IMR-90 (cell line): ENCODE measurements around the gene TK1.

Experiments used
- BHLHE40 ChIP-seq: fragments of 150-350 bp; IDR thresholded peaks from 2 replicates; pipeline ENCODE4 v1.6.1; 2016; ENCODE audit warnings: mild to moderate bottlenecking, low read depth, low read length
- CEBPB ChIP-seq: IDR thresholded peaks from 2 replicates; pipeline ENCODE4 v1.6.1; 2012; ENCODE audit warnings: low read depth, low read length, improper control_type of control experiment
- MXI1 ChIP-seq: IDR thresholded peaks from 2 replicates; pipeline ENCODE4 v1.6.1; 2012; ENCODE audit warnings: low read depth, mild to moderate bottlenecking, low read length, moderate library complexity, borderline replicate concordance
- NFE2L2 ChIP-seq: fragments of 150-350 bp; IDR thresholded peaks from 2 replicates; pipeline ENCODE4 v1.6.1; 2016; ENCODE audit warnings: low read depth, mild to moderate bottlenecking, low read length
- POLR2A ChIP-seq: IDR thresholded peaks from 2 replicates; pipeline ENCODE4 v1.6.1; 2012; ENCODE audit warnings: mild to moderate bottlenecking, low read depth, low read length
- RCOR1 ChIP-seq: IDR thresholded peaks from 2 replicates; pipeline ENCODE4 v1.6.1; 2012; ENCODE audit warnings: mild to moderate bottlenecking, low read length, improper control_type of control experiment; ENCODE audit not compliant: insufficient replicate concordance
- SMC3 ChIP-seq: fragments of 150-350 bp; IDR thresholded peaks from 2 replicates; pipeline ENCODE4 v1.6.1; 2016; ENCODE audit warnings: low read depth, mild to moderate bottlenecking, antibody characterized with exemption, low read length, moderate library complexity
- TF ChIP-seq, protein P1 (sequence below): conservative IDR thresholded peaks from 2 replicates; pipeline ENCODE4 v1.5.1; 2012; ENCODE audit warnings: mild to moderate bottlenecking, low read depth, low read length, improper control_type of control experiment
- TF ChIP-seq, protein P2 (sequence below): fragments of 150-350 bp; IDR thresholded peaks from 2 replicates; pipeline ENCODE4 v1.6.1; 2016; ENCODE audit warnings: low read depth, mild to moderate bottlenecking, low read length, moderate library complexity, borderline replicate concordance

DNA sequence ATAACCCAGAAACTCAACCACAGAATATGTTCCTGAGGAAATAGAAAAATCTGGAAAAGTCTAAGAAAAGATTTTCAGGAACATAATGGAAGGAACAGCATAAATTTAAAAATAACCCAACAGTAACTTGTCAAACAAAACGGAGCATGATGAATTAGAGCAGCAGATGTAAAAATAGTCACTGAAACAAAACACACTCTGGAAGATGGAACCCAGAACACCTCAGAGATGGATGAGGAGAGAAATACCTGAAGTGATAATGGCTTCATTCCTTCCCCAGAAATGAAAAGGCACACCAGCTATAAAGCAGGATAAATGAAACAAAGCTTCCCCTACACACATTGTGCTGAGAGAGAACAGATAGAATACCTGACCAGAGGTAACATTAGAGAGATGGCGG, 6.3 kb downstream of the TK1 start:
- TF ChIP-seq, protein P1, sequence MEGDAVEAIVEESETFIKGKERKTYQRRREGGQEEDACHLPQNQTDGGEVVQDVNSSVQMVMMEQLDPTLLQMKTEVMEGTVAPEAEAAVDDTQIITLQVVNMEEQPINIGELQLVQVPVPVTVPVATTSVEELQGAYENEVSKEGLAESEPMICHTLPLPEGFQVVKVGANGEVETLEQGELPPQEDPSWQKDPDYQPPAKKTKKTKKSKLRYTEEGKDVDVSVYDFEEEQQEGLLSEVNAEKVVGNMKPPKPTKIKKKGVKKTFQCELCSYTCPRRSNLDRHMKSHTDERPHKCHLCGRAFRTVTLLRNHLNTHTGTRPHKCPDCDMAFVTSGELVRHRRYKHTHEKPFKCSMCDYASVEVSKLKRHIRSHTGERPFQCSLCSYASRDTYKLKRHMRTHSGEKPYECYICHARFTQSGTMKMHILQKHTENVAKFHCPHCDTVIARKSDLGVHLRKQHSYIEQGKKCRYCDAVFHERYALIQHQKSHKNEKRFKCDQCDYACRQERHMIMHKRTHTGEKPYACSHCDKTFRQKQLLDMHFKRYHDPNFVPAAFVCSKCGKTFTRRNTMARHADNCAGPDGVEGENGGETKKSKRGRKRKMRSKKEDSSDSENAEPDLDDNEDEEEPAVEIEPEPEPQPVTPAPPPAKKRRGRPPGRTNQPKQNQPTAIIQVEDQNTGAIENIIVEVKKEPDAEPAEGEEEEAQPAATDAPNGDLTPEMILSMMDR = no peak
- TF ChIP-seq POLR2A = no peak
- TF ChIP-seq BHLHE40 = no peak
- TF ChIP-seq SMC3 = no peak
- no peak for TF ChIP-seq NFE2L2
- no peak for TF ChIP-seq MXI1
- TF ChIP-seq RCOR1 = no peak
- TF ChIP-seq, protein P2, sequence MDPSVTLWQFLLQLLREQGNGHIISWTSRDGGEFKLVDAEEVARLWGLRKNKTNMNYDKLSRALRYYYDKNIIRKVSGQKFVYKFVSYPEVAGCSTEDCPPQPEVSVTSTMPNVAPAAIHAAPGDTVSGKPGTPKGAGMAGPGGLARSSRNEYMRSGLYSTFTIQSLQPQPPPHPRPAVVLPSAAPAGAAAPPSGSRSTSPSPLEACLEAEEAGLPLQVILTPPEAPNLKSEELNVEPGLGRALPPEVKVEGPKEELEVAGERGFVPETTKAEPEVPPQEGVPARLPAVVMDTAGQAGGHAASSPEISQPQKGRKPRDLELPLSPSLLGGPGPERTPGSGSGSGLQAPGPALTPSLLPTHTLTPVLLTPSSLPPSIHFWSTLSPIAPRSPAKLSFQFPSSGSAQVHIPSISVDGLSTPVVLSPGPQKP = no peak
- TF ChIP-seq CEBPB = no peak
